Measurements from ENCODE around the gene CLEC4M.

DNA sequence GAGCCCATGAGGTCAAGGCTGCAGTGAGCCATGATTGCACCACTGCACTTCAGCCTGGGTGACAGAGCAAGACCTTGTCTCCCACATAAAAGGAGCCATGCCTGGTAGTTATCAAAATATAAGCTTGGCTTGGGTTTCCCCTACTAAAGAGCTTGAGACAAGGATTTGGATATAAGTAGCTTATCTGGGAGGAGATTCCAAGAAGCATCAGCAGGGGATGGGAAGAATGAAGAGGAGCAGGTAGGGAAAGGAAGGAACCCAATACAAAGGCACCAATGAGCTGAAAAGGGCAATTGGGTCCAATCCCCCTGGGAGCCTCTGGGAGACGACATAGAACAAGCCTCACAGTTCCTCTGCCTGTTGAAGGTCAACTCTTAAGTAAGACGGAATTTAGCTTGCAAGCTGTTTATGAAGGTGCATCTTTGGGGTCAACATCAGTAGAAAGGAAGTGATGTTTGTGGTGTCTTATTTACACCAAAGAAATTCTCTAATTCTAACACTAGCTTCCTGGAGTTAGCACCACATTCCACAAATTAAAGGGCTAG is 23.8 kb upstream of the CLEC4M start:
- TF ChIP-seq CTCF (IDR thresholded peaks at IDR 0.05) (no peak), POLR2A (IDR thresholded peaks at IDR 0.05) (no peak), POLR2AphosphoS5 (IDR thresholded peaks at IDR 0.05) (no peak), EP300 (IDR thresholded peaks at IDR 0.05) (no peak)
